Sigmoid colon (tissue), 4 donors: Measurements from ENCODE around the gene HOXA10.

ENCODE experiments used
- POLR2A ChIP-seq, 2 donors: fragments of 450-650 bp; IDR thresholded peaks; one replicate each; pipeline ENCODE4 v1.6.1; 2016; ENCODE audit warnings: antibody characterized with exemption in 2 of 2, mild to moderate bottlenecking in 2 of 2, moderate library complexity in 2 of 2
- POLR2AphosphoS5 ChIP-seq, 4 donors: sonication (generic); formaldehyde crosslinking; IDR thresholded peaks; one replicate each; pipeline ENCODE4 v1.6.1; 2017; ENCODE audit warnings: antibody characterized with exemption in 4 of 4
- TF ChIP-seq, protein P1 (sequence below), 4 experiments: fragments of 450-650 bp in 3 of 4; fragments of 200-600 bp in 1 of 4; IDR thresholded peaks; one replicate each; pipeline ENCODE4 v1.5.1; 2016 to 2019; ENCODE audit warnings: antibody characterized with exemption in 4 of 4, mild to moderate bottlenecking in 3 of 4, moderate library complexity in 2 of 4

DNA sequence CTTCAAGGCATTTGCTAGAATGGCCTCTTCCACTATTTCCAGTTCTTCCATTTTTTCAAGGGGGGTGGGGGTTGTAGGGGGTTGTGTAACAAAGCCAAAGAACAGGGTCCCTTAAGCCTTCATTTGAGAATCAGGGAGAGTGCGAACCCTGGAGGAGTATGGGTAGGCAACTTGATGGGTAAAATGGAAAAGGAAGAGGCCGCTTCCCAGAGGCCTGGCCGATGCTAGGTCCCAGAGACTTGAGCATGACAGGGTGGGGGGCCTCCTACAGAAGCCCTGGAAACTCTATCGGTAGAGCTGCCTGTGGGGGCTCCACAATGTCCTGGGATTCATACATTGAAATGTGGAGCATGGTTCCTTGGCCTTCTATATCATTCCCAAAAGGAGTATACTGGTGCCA is 34.9 kb upstream of the HOXA10 start:
- no peak for TF ChIP-seq POLR2A (IDR thresholded peaks at IDR 0.05)
- no peak for TF ChIP-seq POLR2AphosphoS5 (IDR thresholded peaks at IDR 0.05)
- TF ChIP-seq, protein P1, sequence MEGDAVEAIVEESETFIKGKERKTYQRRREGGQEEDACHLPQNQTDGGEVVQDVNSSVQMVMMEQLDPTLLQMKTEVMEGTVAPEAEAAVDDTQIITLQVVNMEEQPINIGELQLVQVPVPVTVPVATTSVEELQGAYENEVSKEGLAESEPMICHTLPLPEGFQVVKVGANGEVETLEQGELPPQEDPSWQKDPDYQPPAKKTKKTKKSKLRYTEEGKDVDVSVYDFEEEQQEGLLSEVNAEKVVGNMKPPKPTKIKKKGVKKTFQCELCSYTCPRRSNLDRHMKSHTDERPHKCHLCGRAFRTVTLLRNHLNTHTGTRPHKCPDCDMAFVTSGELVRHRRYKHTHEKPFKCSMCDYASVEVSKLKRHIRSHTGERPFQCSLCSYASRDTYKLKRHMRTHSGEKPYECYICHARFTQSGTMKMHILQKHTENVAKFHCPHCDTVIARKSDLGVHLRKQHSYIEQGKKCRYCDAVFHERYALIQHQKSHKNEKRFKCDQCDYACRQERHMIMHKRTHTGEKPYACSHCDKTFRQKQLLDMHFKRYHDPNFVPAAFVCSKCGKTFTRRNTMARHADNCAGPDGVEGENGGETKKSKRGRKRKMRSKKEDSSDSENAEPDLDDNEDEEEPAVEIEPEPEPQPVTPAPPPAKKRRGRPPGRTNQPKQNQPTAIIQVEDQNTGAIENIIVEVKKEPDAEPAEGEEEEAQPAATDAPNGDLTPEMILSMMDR (IDR thresholded peaks at IDR 0.05): no peak
